Pericardium fibroblast (primary cell): ENCODE measurements around the gene NCF2. TPM values are rescaled to one million over a fixed set of nuclear protein-coding genes. Genes with fewer than 3 reads are reported as not detected.

ENCODE experiments used
- total RNA-seq: library from RNA; depleted of rRNA; stranded (reverse); fragments of >200 nt; gene quantifications from 2 replicates; pipeline ENCODE4 v1.2.3, GENCODE V29; 2015

Gene NCF2, protein sequence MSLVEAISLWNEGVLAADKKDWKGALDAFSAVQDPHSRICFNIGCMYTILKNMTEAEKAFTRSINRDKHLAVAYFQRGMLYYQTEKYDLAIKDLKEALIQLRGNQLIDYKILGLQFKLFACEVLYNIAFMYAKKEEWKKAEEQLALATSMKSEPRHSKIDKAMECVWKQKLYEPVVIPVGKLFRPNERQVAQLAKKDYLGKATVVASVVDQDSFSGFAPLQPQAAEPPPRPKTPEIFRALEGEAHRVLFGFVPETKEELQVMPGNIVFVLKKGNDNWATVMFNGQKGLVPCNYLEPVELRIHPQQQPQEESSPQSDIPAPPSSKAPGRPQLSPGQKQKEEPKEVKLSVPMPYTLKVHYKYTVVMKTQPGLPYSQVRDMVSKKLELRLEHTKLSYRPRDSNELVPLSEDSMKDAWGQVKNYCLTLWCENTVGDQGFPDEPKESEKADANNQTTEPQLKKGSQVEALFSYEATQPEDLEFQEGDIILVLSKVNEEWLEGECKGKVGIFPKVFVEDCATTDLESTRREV
- not detected in 2 replicates for total RNA-seq

DNA sequence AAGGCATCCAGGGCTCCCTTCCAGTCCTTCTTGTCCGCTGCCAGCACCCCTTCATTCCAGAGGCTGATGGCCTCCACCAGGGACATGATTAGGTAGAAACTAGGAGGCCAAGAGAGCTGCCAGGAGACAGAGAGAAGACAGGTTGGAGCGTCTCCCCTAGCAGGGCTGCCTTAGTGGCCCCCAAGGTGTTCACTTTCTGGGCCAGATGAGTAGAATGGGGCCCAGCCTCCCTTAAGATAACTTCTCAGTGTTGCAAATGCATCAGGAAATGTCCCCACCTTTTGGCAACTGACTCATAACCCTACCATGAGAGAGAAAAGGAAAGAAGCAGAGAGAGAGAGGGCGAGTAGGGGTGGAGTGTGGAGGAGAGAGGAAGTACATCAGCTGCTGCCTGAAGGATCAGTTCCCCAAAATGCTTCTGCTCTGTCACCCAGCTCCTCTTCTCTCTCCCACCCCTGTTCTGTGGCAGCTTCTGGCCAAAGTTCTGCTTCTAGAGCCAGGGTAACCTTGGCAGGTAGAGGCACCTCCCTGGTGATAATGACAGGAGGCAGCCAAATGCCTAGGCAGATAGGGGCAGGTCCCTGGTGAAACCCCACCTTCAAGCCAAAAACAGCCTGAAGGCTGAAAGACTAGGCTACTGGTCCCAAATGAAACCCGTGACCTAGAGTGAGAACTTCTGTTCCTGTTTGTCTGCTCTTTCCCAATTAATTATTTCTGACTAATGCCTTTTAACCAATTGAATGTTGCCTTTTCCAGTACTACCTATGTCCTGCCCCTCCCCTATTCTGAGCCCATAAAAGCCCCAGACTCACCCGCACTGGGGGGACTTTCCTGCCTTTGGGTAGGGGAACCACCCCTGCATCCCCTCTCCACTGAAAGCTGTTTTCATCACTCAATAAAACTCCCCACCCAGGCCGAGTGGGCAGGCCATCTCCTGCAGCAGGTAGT is at the start of gene NCF2:
NCF2 (minus strand) TSS at position 216 of the 948 bp plus-strand sequence; CDS start at position 86, 130 bp downstream.

DNA sequence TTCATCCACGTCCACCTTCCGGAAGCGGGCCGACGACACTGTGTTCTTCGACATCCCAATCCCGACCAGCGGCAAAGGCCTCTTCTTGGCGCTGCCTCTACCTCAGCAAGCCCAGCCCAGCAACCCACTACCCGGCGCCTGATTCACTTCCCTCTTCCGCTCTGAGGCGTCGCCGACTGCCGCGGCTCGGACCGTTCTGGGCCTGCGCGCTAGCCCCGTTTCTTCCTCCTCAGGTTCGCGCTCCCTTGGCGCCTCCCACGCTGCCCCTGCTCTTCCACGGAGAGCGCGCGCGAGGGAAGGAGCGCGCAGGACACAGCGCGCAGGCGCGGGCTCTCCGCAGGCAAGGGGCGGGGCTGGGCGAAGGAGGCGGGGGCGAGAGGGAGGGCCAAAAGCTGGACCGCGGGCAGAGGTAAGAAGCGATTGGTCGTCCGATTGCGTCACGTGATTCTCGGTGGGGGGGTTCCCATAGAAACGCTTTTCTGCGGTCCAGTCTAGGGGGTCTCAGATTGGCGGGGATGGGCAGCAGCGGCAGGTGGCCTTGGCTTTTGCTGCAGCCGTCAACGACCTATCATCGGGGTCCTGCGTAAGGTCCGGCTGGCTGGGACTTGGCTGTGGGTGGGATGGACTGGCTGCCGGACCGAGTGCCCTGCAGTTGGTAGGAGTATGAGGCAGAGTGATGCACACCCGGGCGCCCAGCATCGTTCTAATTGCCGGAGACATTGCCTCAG is 45.5 kb upstream of the NCF2 start, which contains the start of gene ARPC5:
ARPC5 (minus strand) TSS at position 178 of the 728 bp plus-strand sequence; CDS start at position 54, 124 bp downstream.

Other genes with a start within 250 kb of the NCF2 start
- gene NMNAT2, start 172.1 kb downstream of the NCF2 start, total RNA-seq = 1.7 and 3.0 TPM in 2 replicates
- 9.9 and 25.4 TPM in 2 replicates for gene SMG7, start 118.0 kb downstream of the NCF2 start, total RNA-seq
- 85.8 and 171 TPM in 2 replicates for gene ARPC5, start 45.3 kb upstream of the NCF2 start, total RNA-seq
- not detected in 2 replicates for gene APOBEC4, start 62.9 kb upstream of the NCF2 start, total RNA-seq
- 17.4 and 20.8 TPM in 2 replicates for gene RGL1, start 214.7 kb upstream of the NCF2 start, total RNA-seq